Duodenal mucosa (tissue), 2 donors: Measurements from ENCODE around the gene MAK.

ENCODE experiments used
- H3K27ac ChIP-seq: one replicate; pipeline ENCODE4 v1.7.0; 2013; ENCODE audit warnings: low read depth, low read length
- H3K27me3 ChIP-seq, 2 donors: one replicate each; pipeline ENCODE4 v1.7.0; 2013; ENCODE audit warnings: low read length in 2 of 2, control low read depth in 1 of 2; ENCODE audit not compliant: insufficient read depth in 2 of 2, control insufficient read depth in 1 of 2
- H3K36me3 ChIP-seq, 2 donors: one replicate each; pipeline ENCODE4 v1.7.0; 2013; ENCODE audit warnings: low read length in 2 of 2, control low read depth in 1 of 2; ENCODE audit not compliant: insufficient read depth in 2 of 2, control insufficient read depth in 1 of 2
- H3K4me1 ChIP-seq, 2 donors: one replicate each; pipeline ENCODE4 v1.7.0; 2013; ENCODE audit warnings: low read length in 2 of 2, control low read depth in 1 of 2; ENCODE audit not compliant: insufficient read depth in 2 of 2, control insufficient read depth in 1 of 2
- H3K4me3 ChIP-seq, 2 donors: one replicate each; pipeline ENCODE4 v1.7.0; 2013; ENCODE audit warnings: low read length in 2 of 2, low read depth in 1 of 2
- H3K9ac ChIP-seq, 2 donors: one replicate each; pipeline ENCODE4 v1.7.0; 2013; ENCODE audit warnings: low read length in 2 of 2, low read depth in 1 of 2
- H3K9me3 ChIP-seq, 2 donors: one replicate each; pipeline ENCODE4 v1.7.0; 2013; ENCODE audit warnings: low read length in 2 of 2, control low read depth in 1 of 2; ENCODE audit not compliant: control insufficient read depth in 1 of 2

Gene MAK

GRCh38 chr6:10792101-10792500 is 46.2 kb downstream of the MAK start:
- Histone ChIP-seq H3K9me3 (no peaks in the 10 kb centered on the region), H3K27ac (no peak overlapping the region), H3K9ac (no peak overlapping the region), H3K4me1 (no peaks in the 10 kb centered on the region), H3K4me3 (no peak overlapping the region), H3K27me3 (no peaks in the 10 kb centered on the region), H3K36me3 (peaks cover 0 to 5% of the 10 kb centered on the region in 2 donors)

- Histone ChIP-seq H3K4me1 (no peaks in the 10 kb centered on the region), H3K9me3 (no peaks in the 10 kb centered on the region), H3K27me3 (no peaks in the 10 kb centered on the region), H3K27ac (no peak overlapping the region), H3K36me3 (peaks cover 0 to 5% of the 10 kb centered on the region in 2 donors), H3K4me3 (no peak overlapping the region), H3K9ac (no peak overlapping the region)
Observed at GRCh38 chr6:10791673-10792072, 46.7 kb downstream of the MAK start.

- H3K9ac ChIP-seq, result no peak overlapping the region
- no peaks in the 10 kb centered on the region for H3K9me3 ChIP-seq
- H3K27ac ChIP-seq, result no peak overlapping the region
- no peak overlapping the region for H3K4me3 ChIP-seq
- H3K36me3 ChIP-seq, result peaks cover 0 to 11% of the 10 kb centered on the region in 2 donors
- H3K27me3 ChIP-seq, result no peaks in the 10 kb centered on the region
- no peaks in the 10 kb centered on the region for H3K4me1 ChIP-seq
Observed at GRCh38 chr6:10779076-10779475, 59.3 kb downstream of the MAK start.

GRCh38 chr6:10778230-10778629 is 60.1 kb downstream of the MAK start:
- Histone ChIP-seq H3K9ac (no peak overlapping the region), H3K36me3 (peaks cover 0 to 11% of the 10 kb centered on the region in 2 donors), H3K4me1 (no peaks in the 10 kb centered on the region)

GRCh38 chr6:10771371-10771894 is 66.9 kb downstream of the MAK start:
- Histone ChIP-seq H3K9ac (no peak overlapping the region), H3K27me3 (no peaks in the 10 kb centered on the region), H3K9me3 (no peaks in the 10 kb centered on the region), H3K36me3 (peaks cover 0 to 19% of the 10 kb centered on the region in 2 donors), H3K27ac (no peak overlapping the region), H3K4me1 (no peaks in the 10 kb centered on the region), H3K4me3 (no peak overlapping the region)

More at GRCh38 chr6:10778230-10778629, 60.1 kb downstream of the MAK start:
- Histone ChIP-seq H3K27me3 (no peaks in the 10 kb centered on the region), H3K4me3 (no peak overlapping the region), H3K9me3 (no peaks in the 10 kb centered on the region), H3K27ac (no peak overlapping the region)

- Histone ChIP-seq H3K27me3 (no peaks in the 10 kb centered on the region), H3K36me3 (peaks cover 0 to 10% of the 10 kb centered on the region in 2 donors), H3K4me3 (no peak overlapping the region), H3K27ac (no peak overlapping the region), H3K9ac (no peak overlapping the region), H3K4me1 (no peaks in the 10 kb centered on the region), H3K9me3 (no peaks in the 10 kb centered on the region)
Observed at GRCh38 chr6:10769419-10769818, 68.9 kb downstream of the MAK start.

GRCh38 chr6:10763006-10763405 is 75.3 kb downstream of the MAK start:
- Histone ChIP-seq H3K9me3 (no peaks in the 10 kb centered on the region), H3K27me3 (no peaks in the 10 kb centered on the region), H3K36me3 (peaks cover under 1 to 8% of the 10 kb centered on the region in 2 donors), H3K9ac (no peak overlapping the region), H3K27ac (no peak overlapping the region), H3K4me1 (no peaks in the 10 kb centered on the region), H3K4me3 (no peak overlapping the region)

- Histone ChIP-seq H3K27me3 (no peaks in the 10 kb centered on the region), H3K4me3 (no peak overlapping the region), H3K36me3 (peaks cover 14 to 26% of the 10 kb centered on the region in 2 donors), H3K9ac (no peak overlapping the region), H3K9me3 (no peaks in the 10 kb centered on the region), H3K27ac (no peak overlapping the region), H3K4me1 (no peaks in the 10 kb centered on the region)
Observed at GRCh38 chr6:10759884-10760329, 78.4 kb downstream of the MAK start.

- H3K4me3 ChIP-seq, result no peak overlapping the region
- H3K9ac ChIP-seq, result no peak overlapping the region
- peaks cover 19 to 31% of the 10 kb centered on the region in 2 donors for H3K36me3 ChIP-seq
- H3K27ac ChIP-seq, result no peak overlapping the region
- no peaks in the 10 kb centered on the region for H3K9me3 ChIP-seq
- H3K4me1 ChIP-seq, result no peaks in the 10 kb centered on the region
- H3K27me3 ChIP-seq, result no peaks in the 10 kb centered on the region
Observed at GRCh38 chr6:10759312-10759839, 79.0 kb downstream of the MAK start.

- Histone ChIP-seq H3K4me1 (no peaks in the 10 kb centered on the region), H3K27me3 (no peaks in the 10 kb centered on the region), H3K4me3 (no peak overlapping the region), H3K9ac (no peak overlapping the region), H3K36me3 (peaks cover 31 to 58% of the 10 kb centered on the region in 2 donors), H3K27ac (no peak overlapping the region), H3K9me3 (no peaks in the 10 kb centered on the region)
Observed at GRCh38 chr6:10756085-10756484, 82.3 kb downstream of the MAK start.
